K562 (cell line): Measurements from ENCODE around the gene PACS2. TPM values are rescaled to one million over a fixed set of nuclear protein-coding genes. Genes with fewer than 3 reads are reported as not detected.

Source experiments
- ATAC-seq: fragments of 200-7000 bp; cut with Tn5 transposase; 3 replicates; pipeline ENCODE4 v1.9.1; 2020; ENCODE audit warnings: moderate library complexity
- BruUV-seq: library from RNA; stranded (reverse); fragments of 400-500 nt; replicated peaks from 2 replicates; lab custom pipeline; 2021; lab: Mats Ljungman, UMichigan
- CTCF ChIA-PET: fragments of 300-600 bp; formaldehyde crosslinking; extraction: SDS; loops from one replicate; lab custom pipeline; 2021; ENCODE audit warnings: low intra/inter-chr PET ratio; lab: Yijun Ruan, JAX
- POLR2A ChIA-PET: fragments of 300-600, 350-650 bp; sonication (Branson Sonifier 250); formaldehyde crosslinking; extraction: SDS; loops from one replicate; lab custom pipeline; 2021; ENCODE audit warnings: antibody characterized with exemption, inconsistent platforms; lab: Yijun Ruan, JAX
- DNase-seq, 4 experiments: peaks; one replicate each; pipeline versions ENCODE4 v3.0.0 to v3.0.0-alpha.2; 2011 to 2018; ENCODE audit warnings: low spot score in 3 of 4, mixed read lengths in 3 of 4; ENCODE audit errors: extremely low read depth in 1 of 4
- FAIRE-seq: peaks from 2 replicates; lab custom pipeline; 2011; peaks lifted over from hg19 to GRCh38; lab: Jason Lieb, UNC
- H2AFZ ChIP-seq: 2 replicates; pipeline ENCODE4 v1.6.0; 2011; ENCODE audit warnings: low read depth, low read length, control low read depth, inconsistent platforms
- H3K27ac ChIP-seq: fragments of 200-600 bp; 3 replicates; pipeline ENCODE4 v1.8.0; 2011; ENCODE audit warnings: low read depth, mild to moderate bottlenecking, control low read depth, inconsistent platforms, low read length, moderate library complexity, mixed read lengths; ENCODE audit errors: extremely low read depth
- H3K27me3 ChIP-seq, 2 experiments: fragments of 300-600 bp in 1 of 2; 2 replicates in 1 of 2; 3 replicates in 1 of 2; pipeline versions ENCODE4 v1.6.0 to v1.8.0; 2011; ENCODE audit warnings: inconsistent platforms in 2 of 2, low read length in 2 of 2, mild to moderate bottlenecking in 1 of 2, mixed read lengths in 1 of 2, moderate library complexity in 1 of 2; ENCODE audit not compliant: control insufficient read depth in 2 of 2, insufficient read depth in 2 of 2
- H3K36me3 ChIP-seq: fragments of 300-600 bp; 3 replicates; pipeline ENCODE4 v1.8.0; 2011; ENCODE audit warnings: mild to moderate bottlenecking, low read length, inconsistent platforms; ENCODE audit not compliant: control insufficient read depth, insufficient read depth
- H3K4me1 ChIP-seq, 2 experiments: fragments of 200-600 bp in 1 of 2; replicated peaks in 1 of 2; 2 replicates in 1 of 2; 3 replicates in 1 of 2; pipeline versions ENCODE4 v1.5.1 to v1.8.0; 2011; ENCODE audit warnings: inconsistent platforms in 2 of 2, low read length in 2 of 2, mild to moderate bottlenecking in 1 of 2, mixed read lengths in 1 of 2, moderate library complexity in 1 of 2; ENCODE audit not compliant: control insufficient read depth in 2 of 2, insufficient read depth in 2 of 2
- H3K4me2 ChIP-seq: 2 replicates; pipeline ENCODE4 v1.6.1; 2011; ENCODE audit warnings: low read length, control low read depth, inconsistent platforms, mixed read lengths; ENCODE audit not compliant: insufficient read depth
- H3K4me3 ChIP-seq: fragments of 200-600 bp; sonication (generic), shearing (Covaris generic); 2 replicates; pipeline ENCODE4 v1.5.1; 2016; ENCODE audit warnings: control low read depth, inconsistent platforms
- H3K79me2 ChIP-seq: fragments of 200-600 bp; 3 replicates; pipeline ENCODE4 v1.8.0; 2011; ENCODE audit warnings: low read length, inconsistent platforms; ENCODE audit not compliant: control insufficient read depth, insufficient read depth
- H3K9ac ChIP-seq, 2 experiments: 2 replicates each; pipeline versions ENCODE4 v1.6.0 to v1.6.1; 2011; ENCODE audit warnings: low read depth in 2 of 2, low read length in 2 of 2, control low read depth in 1 of 2, inconsistent platforms in 1 of 2, mild to moderate bottlenecking in 1 of 2, mixed read lengths in 1 of 2; ENCODE audit not compliant: insufficient read depth in 1 of 2
- H3K9me1 ChIP-seq: one replicate; pipeline ENCODE4 v1.6.0; 2011; ENCODE audit warnings: inconsistent platforms, mild to moderate bottlenecking, low read length, moderate library complexity; ENCODE audit not compliant: control insufficient read depth, insufficient read depth
- H3K9me3 ChIP-seq: replicated peaks from 2 replicates; pipeline ENCODE4 v1.5.1; 2011; ENCODE audit warnings: low read depth, low read length, inconsistent platforms; ENCODE audit not compliant: control insufficient read depth, insufficient read depth
- H4K20me1 ChIP-seq: replicated peaks from 2 replicates; pipeline ENCODE4 v1.6.1; 2011; ENCODE audit warnings: low read length, inconsistent platforms, mixed read lengths; ENCODE audit not compliant: control insufficient read depth, insufficient read depth
- BHLHE40 ChIP-seq: IDR thresholded peaks from 2 replicates; pipeline ENCODE4 v1.6.1; 2011; ENCODE audit warnings: low read length, improper control_type of control experiment
- SRF ChIP-seq, 2 experiments: fragments of 250-450, 450-650 bp in 1 of 2; sonication (Bioruptor Pico) in 1 of 2; sonication (generic) in 1 of 2; formaldehyde crosslinking; IDR thresholded peaks; 2 replicates each; pipeline versions ENCODE4 v1.5.0 to v1.5.1; 2020 to 2022; ENCODE audit warnings: mild to moderate bottlenecking in 1 of 2, missing genetic modification reagents in 1 of 2
- WGBS: fragments of 100-300 bp; shearing (Covaris generic); methylation state at CpG from one replicate; pipeline ENCODE4 v1.1.6; 2016; ENCODE audit warnings: low coverage, mixed read lengths; ENCODE audit not compliant: insufficient coverage; ENCODE audit errors: missing lambda C conversion rate; 5-methylcytosine and 5-hydroxymethylcytosine counted together
- in situ Hi-C: fragments of 300-500 bp; cut with MboI; formaldehyde crosslinking; loops from 4 replicates; pipeline ENCODE4 v1.15.0; 2018; ENCODE audit warnings: inconsistent platforms, mixed read lengths
- intact Hi-C: fragments of 100-400 bp; cut with micrococcal nuclease; formaldehyde crosslinking; loops from 2 replicates; pipeline ENCODE4 v1.14.2; 2022
- polyA plus RNA-seq, 8 experiments: library from polyadenylated mRNA; depleted of rRNA in 4 of 8; stranded (reverse) in 5 of 8; unstranded in 3 of 8; fragments of >200 nt; fragmentation: Nextera tagmentation in 2 of 8; fragmentation: Illumina TruSeq in 1 of 8; extraction: Ambion mirVana in 2 of 8; extraction: Trizol in 1 of 8; gene quantifications; 2 replicates each; pipeline versions ENCODE4 v1.2.1 to v1.2.3, GENCODE V29; 2011 to 2014; ENCODE audit warnings: inconsistent platforms in 1 of 8, missing spikeins in 1 of 8
- total RNA-seq, 7 experiments: library from RNA; depleted of rRNA in 6 of 7; stranded (reverse); fragments of >200 nt in 6 of 7; fragmentation: Illumina TruSeq in 2 of 7; extraction: Trizol in 2 of 7; gene quantifications; 2 replicates each; pipeline versions ENCODE4 v1.2.1 to v1.2.3, GENCODE V29; 2011 to 2021; ENCODE audit warnings: low replicate concordance in 1 of 7
- TF ChIP-seq, protein P1 (sequence below): sonication (generic); formaldehyde crosslinking; IDR thresholded peaks from 2 replicates; pipeline ENCODE4 v1.9.0; 2022; ENCODE audit warnings: mild to moderate bottlenecking, missing genetic modification reagents

The PACS2 gene
- total and polyA plus RNA-seq, 9 of the 15 experiments (the other 6 are each of a cell fraction or from before 2014, with no cell fraction given): 0.11 to 20.8 (median 9.9) TPM

DNA sequence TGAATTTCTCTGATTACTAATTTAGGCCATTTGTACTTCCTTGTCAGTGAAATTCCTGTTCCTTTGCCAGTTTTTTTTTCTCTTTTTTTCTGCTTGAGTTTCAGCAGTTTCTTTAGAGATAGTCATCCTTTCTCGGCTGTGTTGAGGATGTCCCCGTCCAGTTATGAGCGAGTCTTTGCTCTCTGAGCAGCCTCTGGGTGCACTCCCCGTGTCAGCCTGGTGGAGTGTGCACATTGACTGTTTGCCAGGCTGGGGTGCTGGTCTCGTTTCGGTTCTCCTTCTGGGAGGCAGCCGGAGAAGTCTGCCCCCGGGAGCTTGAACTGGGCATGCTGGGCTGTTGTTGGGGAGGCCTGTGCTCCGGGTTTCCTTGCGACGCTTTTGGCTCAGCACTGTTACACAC lies 3.0 kb downstream of the PACS2 start (continued):
- TF ChIP-seq, protein P1, sequence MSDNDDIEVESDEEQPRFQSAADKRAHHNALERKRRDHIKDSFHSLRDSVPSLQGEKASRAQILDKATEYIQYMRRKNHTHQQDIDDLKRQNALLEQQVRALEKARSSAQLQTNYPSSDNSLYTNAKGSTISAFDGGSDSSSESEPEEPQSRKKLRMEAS (CRISPR knock-in tag): no peak
- TF ChIP-seq, all 486 proteins: peak for 0

DNA sequence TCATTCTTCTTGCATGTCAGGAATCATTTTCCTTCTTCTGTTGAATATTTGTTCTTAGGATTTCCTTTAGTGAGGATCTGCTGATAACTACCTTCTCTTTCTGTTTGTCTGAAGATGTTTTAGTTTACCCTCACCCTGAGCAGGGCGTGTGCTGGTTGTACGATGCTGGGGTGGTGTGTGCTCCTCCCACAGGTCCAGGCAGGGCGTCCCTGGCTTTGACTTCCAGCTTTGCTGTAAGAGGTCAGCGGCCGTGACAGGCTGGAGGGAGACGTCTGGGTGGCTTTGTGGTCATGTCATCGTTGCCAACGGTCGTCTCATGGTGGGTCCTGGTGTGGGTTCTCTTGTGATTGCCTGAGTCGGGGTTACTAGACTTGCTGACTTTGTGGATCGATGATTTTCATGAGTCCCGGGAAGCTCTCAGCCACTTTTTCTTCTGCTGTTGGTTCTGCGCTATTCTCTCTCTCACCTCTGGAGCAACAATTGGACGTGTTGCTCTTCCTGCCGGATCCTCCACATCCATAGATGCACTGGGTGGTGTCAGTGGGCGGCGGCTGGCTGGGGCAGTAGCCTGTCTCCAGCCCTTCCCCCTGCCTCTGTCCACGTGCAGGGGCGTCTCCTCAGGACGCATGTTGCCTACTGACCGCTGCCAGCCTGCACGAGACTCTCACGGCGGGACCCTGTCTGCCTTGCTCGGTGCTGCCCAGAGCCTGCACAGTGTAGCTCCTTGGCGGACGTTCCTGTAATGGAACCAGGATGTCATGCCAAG lies 8.4 kb downstream of the PACS2 start:
- peak overlapping the region in 1 of 2 experiments; percentile 78; a peak in 2 of 4 replicates for H3K9ac ChIP-seq
- H3K9me3 ChIP-seq: no peaks in the 10 kb centered on the region
- ChIA-PET CTCF (no interaction called here), POLR2A (interaction anchor here (0.6 to 1.0 kb wide), 4 partner anchors 9 to 17 kb away, joined by 3 to 4 read pairs (median 3); no protein-coding TSS in a partner anchor)
- H3K4me3 ChIP-seq: no peak overlapping the region
- no peaks in the 10 kb centered on the region for H3K36me3 ChIP-seq
- in situ Hi-C loops (no loop called here), intact Hi-C loops (no loop called here)
- H2AFZ ChIP-seq: no peak overlapping the region
- 48% methylated on average over 26 of the region's 27 CpGs for WGBS
- FAIRE-seq (no peak), DNase-seq (peak in 1 of 4 experiments; percentile 41), ATAC-seq (peak; percentile 79)
- BruUV-seq: no TSS peak
- H3K9me1 ChIP-seq: peaks cover 3% of the 10 kb centered on the region
- no peak for TF ChIP-seq SRF (CRISPR knock-in tag; IDR thresholded peaks at IDR 0.05)
- peak; percentile 16; the same call in 1 of the 2 replicates for TF ChIP-seq BHLHE40
- H3K4me2 ChIP-seq: no peak overlapping the region
- peaks cover 10% of the 10 kb centered on the region for H4K20me1 ChIP-seq
- peaks cover 8% of the 10 kb centered on the region; the same call in 2 of the 3 replicates for H3K79me2 ChIP-seq
- H3K4me1 ChIP-seq: peaks cover 4 to 48% of the 10 kb centered on the region in 2 experiments; a peak in 4 of 5 replicates
- H3K27me3 ChIP-seq: no peaks in the 10 kb centered on the region
- no peak overlapping the region for H3K27ac ChIP-seq
